Karpas-422 (cell line): ENCODE results near the gene GRID2. TPM values are rescaled to one million over a fixed set of nuclear protein-coding genes. Genes with fewer than 3 reads are reported as not detected.

Experiments
- DNase-seq: peaks from one replicate; pipeline ENCODE4 v3.0.0-alpha.2; 2015
- H2AFZ ChIP-seq: fragments of 200-600 bp; sonication (generic); 2 replicates; pipeline ENCODE4 v1.6.1; 2014; ENCODE audit warnings: antibody characterized with exemption, low read length, mixed read lengths
- H3K27ac ChIP-seq: fragments of 200-600 bp; sonication (generic); 2 replicates; pipeline ENCODE4 v1.5.1; 2014; ENCODE audit warnings: mild to moderate bottlenecking, low read length, moderate library complexity
- H3K27me3 ChIP-seq: fragments of 200-600 bp; sonication (generic); 2 replicates; pipeline ENCODE4 v1.6.1; 2014; ENCODE audit warnings: low read length, mixed read lengths
- H3K36me3 ChIP-seq: fragments of 200-600 bp; sonication (generic); 2 replicates; pipeline ENCODE4 v1.6.1; 2014; ENCODE audit warnings: low read length, mixed read lengths; ENCODE audit not compliant: insufficient read depth
- H3K4me1 ChIP-seq: fragments of 200-600 bp; sonication (generic); 2 replicates; pipeline ENCODE4 v1.6.1; 2014; ENCODE audit warnings: mild to moderate bottlenecking, low read length, mixed read lengths
- H3K4me2 ChIP-seq: fragments of 200-600 bp; sonication (generic); 2 replicates; pipeline ENCODE4 v1.6.1; 2014; ENCODE audit warnings: low read length, low read depth, mild to moderate bottlenecking; ENCODE audit not compliant: poor library complexity, severe bottlenecking
- H3K4me3 ChIP-seq: fragments of 200-600 bp; sonication (generic); 2 replicates; pipeline ENCODE4 v1.5.1; 2014; ENCODE audit warnings: mild to moderate bottlenecking, antibody characterized with exemption, low read length, mixed read lengths
- H3K79me2 ChIP-seq: fragments of 200-600 bp; sonication (generic); 2 replicates; pipeline ENCODE4 v1.6.1; 2014; ENCODE audit warnings: mild to moderate bottlenecking, low read length, mixed read lengths
- H3K9ac ChIP-seq: fragments of 200-600 bp; sonication (generic); 2 replicates; pipeline ENCODE4 v1.6.0; 2014; ENCODE audit warnings: low read length
- H3K9me2 ChIP-seq: fragments of 200-600 bp; sonication (generic), shearing (Covaris generic); replicated peaks from 2 replicates; pipeline ENCODE4 v1.6.0; 2014; ENCODE audit warnings: mild to moderate bottlenecking, low read length, moderate library complexity; ENCODE audit not compliant: insufficient read depth
- H3K9me3 ChIP-seq: fragments of 300-700, 200-600 bp; sonication (generic); 2 replicates; pipeline ENCODE4 v1.6.1; 2014; ENCODE audit warnings: low read length, mixed read lengths
- H4K20me1 ChIP-seq: fragments of 200-600 bp; sonication (generic); 2 replicates; pipeline ENCODE4 v1.6.1; 2014; ENCODE audit warnings: mild to moderate bottlenecking, antibody characterized with exemption, low read length, low read depth; ENCODE audit not compliant: insufficient read depth
- total RNA-seq: library from RNA; depleted of rRNA; stranded (reverse); fragments of >200 nt; shearing (Covaris generic); gene quantifications from 2 replicates; pipeline ENCODE4 v1.2.3, GENCODE V29; 2014; ENCODE audit warnings: low replicate concordance

GRID2 gene
- total RNA-seq, 1 experiment from 2014 or later: not detected

DNA sequence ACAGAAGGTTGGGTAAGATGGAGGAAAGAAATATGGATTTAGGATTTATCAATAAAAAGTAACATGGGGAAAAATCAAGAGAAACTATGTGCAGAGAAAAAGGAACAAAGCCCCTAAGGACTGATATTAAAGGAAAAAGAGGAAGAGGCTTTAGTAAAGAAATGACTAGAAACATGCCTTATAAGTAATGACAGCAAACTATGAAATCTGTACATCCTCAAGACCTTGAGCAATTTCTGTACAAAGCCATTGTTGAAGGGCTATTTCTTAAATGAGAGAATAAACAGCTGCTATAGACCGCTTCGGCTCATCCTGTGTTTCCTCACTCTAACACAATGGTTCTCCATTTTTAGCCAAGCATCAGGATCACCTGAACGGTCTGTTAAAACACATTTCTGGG lies 1344.5 kb downstream of the GRID2 start:
- Histone ChIP-seq H3K9me3 (no peaks in the 10 kb centered on the region; the same call in 1 of the 2 replicates), H3K27me3 (no peaks in the 10 kb centered on the region), H3K36me3 (no peaks in the 10 kb centered on the region), H2AFZ (no peak overlapping the region), H4K20me1 (no peaks in the 10 kb centered on the region), H3K4me2 (no peak overlapping the region), H3K9me2 (0 out of 2 replicates have a peak, but pooled peaks cover 2% of the 10 kb centered on the region), H3K4me3 (no peak overlapping the region), H3K9ac (no peak overlapping the region), H3K79me2 (no peaks in the 10 kb centered on the region), H3K4me1 (no peaks in the 10 kb centered on the region), H3K27ac (no peak overlapping the region)
- no peak for DNase-seq

DNA sequence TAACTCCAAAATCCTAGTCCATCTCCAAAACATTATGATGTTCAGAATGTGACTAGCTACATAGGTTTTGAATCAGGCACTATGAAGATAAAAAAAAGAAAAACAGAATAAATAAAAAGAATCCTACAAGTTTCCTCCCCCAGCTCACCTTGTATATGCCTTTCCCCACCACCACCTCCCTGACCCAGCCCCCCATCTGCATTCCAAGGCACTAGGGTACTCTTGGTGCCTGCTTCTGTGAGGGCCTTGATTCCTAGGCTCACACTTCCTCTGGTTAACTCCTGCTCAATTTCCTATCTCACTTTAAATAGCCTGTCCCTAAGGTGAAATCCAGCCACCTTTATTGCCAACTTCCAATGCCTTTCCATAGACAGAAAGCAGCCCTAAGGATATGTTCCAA lies 1346.1 kb downstream of the GRID2 start:
- Histone ChIP-seq H3K27me3 (no peaks in the 10 kb centered on the region), H3K27ac (no peak overlapping the region), H3K9ac (no peak overlapping the region), H3K36me3 (no peaks in the 10 kb centered on the region), H2AFZ (no peak overlapping the region), H3K9me3 (no peaks in the 10 kb centered on the region; the same call in 1 of the 2 replicates), H3K4me3 (no peak overlapping the region), H3K79me2 (no peaks in the 10 kb centered on the region), H4K20me1 (no peaks in the 10 kb centered on the region), H3K9me2 (0 out of 2 replicates have a peak, but pooled peaks cover 2% of the 10 kb centered on the region), H3K4me1 (no peaks in the 10 kb centered on the region), H3K4me2 (no peak overlapping the region)
- no peak for DNase-seq

DNA sequence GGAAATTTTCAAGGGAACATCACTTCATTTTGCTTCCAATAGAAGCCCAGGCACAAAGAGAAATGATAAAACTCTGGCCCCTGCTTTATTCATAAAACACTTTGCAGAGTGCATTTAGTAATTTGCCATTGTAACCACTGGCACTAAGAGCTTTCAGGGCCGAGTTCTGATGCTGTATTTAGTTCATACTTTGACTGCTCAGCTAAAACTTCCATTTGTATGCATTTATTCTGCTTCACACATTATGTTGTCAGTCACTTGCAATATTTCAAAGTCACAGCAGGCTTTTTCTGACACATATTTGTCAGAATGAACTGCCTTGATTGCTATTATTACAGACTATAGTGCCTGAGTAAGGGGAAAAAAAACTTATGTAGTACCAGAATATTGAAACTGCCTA lies 1350.4 kb downstream of the GRID2 start:
- H3K4me3 ChIP-seq: no peak overlapping the region
- no peaks in the 10 kb centered on the region for H3K36me3 ChIP-seq
- no peaks in the 10 kb centered on the region for H3K4me1 ChIP-seq
- H3K27ac ChIP-seq: no peak overlapping the region
- H3K27me3 ChIP-seq: no peaks in the 10 kb centered on the region
- no peaks in the 10 kb centered on the region for H4K20me1 ChIP-seq
- no peaks in the 10 kb centered on the region for H3K9me3 ChIP-seq
- no peaks in the 10 kb centered on the region for H3K79me2 ChIP-seq
- no peak overlapping the region for H3K9ac ChIP-seq
- no peak overlapping the region for H2AFZ ChIP-seq
- DNase-seq: no peak
- H3K4me2 ChIP-seq: no peak overlapping the region
- 0 out of 2 replicates have a peak, but pooled peaks cover 2% of the 10 kb centered on the region for H3K9me2 ChIP-seq

DNA sequence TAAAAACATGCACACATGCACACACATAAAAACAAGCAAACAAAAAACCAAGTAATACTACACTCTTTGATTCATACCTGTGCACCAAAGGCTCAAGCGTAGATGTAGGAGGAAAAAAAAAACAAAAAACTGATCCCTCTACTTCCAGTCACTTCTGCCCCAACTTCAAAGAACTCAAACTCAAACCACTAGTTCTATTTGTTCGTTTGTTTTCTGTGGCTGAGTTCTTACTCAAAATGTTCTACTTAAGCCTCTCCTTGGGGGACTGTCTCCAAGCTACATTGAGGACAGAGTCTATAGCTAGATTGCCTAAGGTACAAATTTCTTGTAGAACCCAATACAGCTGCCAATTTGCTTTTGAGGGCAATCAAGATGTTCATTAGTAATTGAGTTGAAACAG lies 1353.8 kb downstream of the GRID2 start:
- Histone ChIP-seq H3K79me2 (no peaks in the 10 kb centered on the region), H3K9me3 (no peaks in the 10 kb centered on the region), H3K27me3 (no peaks in the 10 kb centered on the region), H2AFZ (no peak overlapping the region), H3K9me2 (no peaks in the 10 kb centered on the region), H3K27ac (no peak overlapping the region), H4K20me1 (no peaks in the 10 kb centered on the region), H3K9ac (no peak overlapping the region), H3K36me3 (no peaks in the 10 kb centered on the region), H3K4me2 (no peak overlapping the region), H3K4me3 (no peak overlapping the region), H3K4me1 (no peaks in the 10 kb centered on the region)
- no peak for DNase-seq

DNA sequence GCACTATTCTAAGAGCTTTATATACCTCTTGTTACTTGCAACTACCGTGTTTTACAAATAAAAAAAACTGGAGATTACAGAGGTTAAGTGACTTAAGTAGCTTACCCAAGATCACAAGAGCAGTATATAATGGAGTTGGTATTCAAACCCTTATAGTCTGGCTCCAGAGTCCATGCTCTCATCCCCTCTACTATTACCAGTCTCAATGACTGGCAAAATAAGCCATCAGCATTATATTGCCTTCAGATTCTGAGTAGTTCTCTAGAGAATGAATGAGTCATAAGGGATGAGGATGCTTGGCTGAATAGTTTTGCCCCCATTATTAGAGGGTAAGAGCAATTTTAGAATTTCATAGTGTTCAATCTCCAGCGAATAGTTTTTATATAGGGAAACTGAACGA lies 1354.7 kb downstream of the GRID2 start:
- H3K4me2 ChIP-seq: no peak overlapping the region
- H3K79me2 ChIP-seq: no peaks in the 10 kb centered on the region
- no peaks in the 10 kb centered on the region for H3K4me1 ChIP-seq
- no peaks in the 10 kb centered on the region for H4K20me1 ChIP-seq
- H3K36me3 ChIP-seq: no peaks in the 10 kb centered on the region
- no peak overlapping the region for H3K4me3 ChIP-seq
- H3K27me3 ChIP-seq: no peaks in the 10 kb centered on the region
- no peaks in the 10 kb centered on the region for H3K9me2 ChIP-seq
- no peak for DNase-seq
- H3K9ac ChIP-seq: no peak overlapping the region
- H2AFZ ChIP-seq: no peak overlapping the region
- H3K9me3 ChIP-seq: no peaks in the 10 kb centered on the region
- no peak overlapping the region for H3K27ac ChIP-seq

DNA sequence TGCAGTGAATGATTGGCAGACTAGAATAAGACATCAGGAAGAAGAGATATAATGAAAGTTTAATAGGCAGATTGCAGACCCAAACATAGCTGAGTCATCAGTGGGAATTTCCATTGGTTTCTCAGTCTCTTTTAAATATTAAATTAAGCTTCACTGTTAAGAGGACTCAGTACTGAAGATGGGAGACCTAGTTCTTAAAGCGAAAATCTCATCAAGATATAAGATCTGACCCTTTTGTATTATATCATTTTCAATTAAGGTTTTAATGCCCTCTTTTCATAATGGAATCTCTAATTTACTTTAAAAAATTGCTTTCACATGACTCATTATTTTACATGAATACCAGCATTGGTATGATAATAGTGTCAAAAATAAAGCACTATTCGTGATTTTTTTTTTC lies 1355.9 kb downstream of the GRID2 start:
- Histone ChIP-seq H3K27ac (no peak overlapping the region), H3K9me2 (no peaks in the 10 kb centered on the region), H3K4me2 (no peak overlapping the region), H3K36me3 (no peaks in the 10 kb centered on the region), H3K9me3 (no peaks in the 10 kb centered on the region), H2AFZ (no peak overlapping the region), H3K4me1 (no peaks in the 10 kb centered on the region), H4K20me1 (no peaks in the 10 kb centered on the region), H3K79me2 (no peaks in the 10 kb centered on the region), H3K27me3 (no peaks in the 10 kb centered on the region), H3K9ac (no peak overlapping the region), H3K4me3 (no peak overlapping the region)
- DNase-seq: no peak

DNA sequence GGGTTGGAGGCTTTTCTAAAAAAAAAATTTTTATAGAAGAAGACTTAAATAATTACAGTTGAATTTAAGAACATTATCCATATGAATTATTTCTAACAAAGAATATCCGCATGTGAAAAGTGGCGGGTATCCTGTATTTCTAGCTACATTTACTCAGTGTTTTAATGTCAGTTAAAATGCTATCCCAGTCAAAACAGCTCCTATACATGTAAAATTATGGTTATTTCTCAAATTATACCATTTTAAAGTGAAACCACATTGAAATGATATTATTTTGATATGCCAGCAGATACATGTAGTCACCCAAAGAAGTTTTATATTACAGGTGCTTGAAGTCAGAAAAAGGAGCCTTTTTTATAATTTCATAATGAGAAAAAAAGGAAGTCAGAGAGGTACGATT lies 1356.3 kb downstream of the GRID2 start:
- Histone ChIP-seq H4K20me1 (no peaks in the 10 kb centered on the region), H3K4me1 (no peaks in the 10 kb centered on the region), H3K79me2 (no peaks in the 10 kb centered on the region), H3K9me2 (no peaks in the 10 kb centered on the region), H3K9ac (no peak overlapping the region), H3K27me3 (no peaks in the 10 kb centered on the region), H2AFZ (no peak overlapping the region), H3K36me3 (no peaks in the 10 kb centered on the region), H3K4me2 (no peak overlapping the region), H3K4me3 (no peak overlapping the region), H3K9me3 (no peaks in the 10 kb centered on the region), H3K27ac (no peak overlapping the region)
- no peak for DNase-seq

DNA sequence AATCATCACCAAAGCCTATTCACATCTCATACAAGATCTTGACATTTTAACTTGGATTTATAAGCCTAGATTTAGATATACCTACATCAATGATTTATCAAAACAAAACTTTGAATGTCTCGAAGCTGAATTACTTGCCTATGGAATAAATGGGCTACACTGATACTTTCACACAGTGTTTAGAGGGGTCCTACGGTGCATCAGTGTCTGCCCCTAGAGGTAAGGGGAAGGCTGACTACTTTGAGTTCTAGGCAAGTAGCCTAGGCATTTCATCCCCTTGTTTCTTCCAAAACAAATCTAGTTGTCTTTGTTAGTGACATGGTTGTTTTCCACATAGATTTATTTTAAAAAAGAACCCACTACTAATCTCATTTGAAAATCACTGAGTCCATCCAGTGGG lies 1366.7 kb downstream of the GRID2 start:
- H4K20me1 ChIP-seq: no peaks in the 10 kb centered on the region

DNA sequence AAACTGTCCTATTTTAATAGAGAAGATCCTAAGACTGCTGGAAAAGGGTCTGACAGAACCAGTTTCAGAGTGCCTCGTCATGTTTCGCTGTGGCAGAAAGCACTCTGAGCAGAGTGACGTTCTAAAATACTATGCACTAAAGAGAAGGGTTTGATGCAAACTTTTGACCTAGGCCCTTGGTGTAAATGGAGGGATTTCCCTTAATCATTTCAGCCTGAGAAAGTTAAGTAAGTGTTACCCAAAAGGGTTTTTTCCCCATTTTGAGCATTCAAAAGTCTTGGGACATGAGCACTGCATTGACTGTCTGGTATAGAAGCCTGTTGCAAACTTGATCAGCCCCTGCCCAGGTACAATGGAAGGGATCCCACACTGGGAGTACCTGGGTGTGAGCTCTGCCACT lies 1367.3 kb downstream of the GRID2 start:
- H3K4me3 ChIP-seq: no peak overlapping the region
- H3K4me2 ChIP-seq: no peak overlapping the region
- 0 out of 2 replicates have a peak, but pooled peaks cover 4% of the 10 kb centered on the region for H3K9me2 ChIP-seq
- no peak overlapping the region for H3K9ac ChIP-seq
- H4K20me1 ChIP-seq: no peaks in the 10 kb centered on the region
- H3K79me2 ChIP-seq: no peaks in the 10 kb centered on the region
- H3K4me1 ChIP-seq: no peaks in the 10 kb centered on the region
- no peak for DNase-seq
- no peaks in the 10 kb centered on the region for H3K9me3 ChIP-seq
- H3K27me3 ChIP-seq: no peaks in the 10 kb centered on the region
- H3K27ac ChIP-seq: no peak overlapping the region
- H3K36me3 ChIP-seq: no peaks in the 10 kb centered on the region
- H2AFZ ChIP-seq: no peak overlapping the region

More for the DNA sequence above, 1366.7 kb downstream of the GRID2 start:
- no peak overlapping the region for H3K4me2 ChIP-seq
- H3K79me2 ChIP-seq: no peaks in the 10 kb centered on the region
- no peaks in the 10 kb centered on the region for H3K36me3 ChIP-seq
- no peak overlapping the region for H3K27ac ChIP-seq
- no peak overlapping the region for H3K4me3 ChIP-seq
- 0 out of 2 replicates have a peak, but pooled peaks cover 8% of the 10 kb centered on the region for H3K9me2 ChIP-seq
- no peak overlapping the region for H3K9ac ChIP-seq
- no peaks in the 10 kb centered on the region for H3K9me3 ChIP-seq
- DNase-seq: no peak
- no peak overlapping the region for H2AFZ ChIP-seq
- no peaks in the 10 kb centered on the region for H3K4me1 ChIP-seq
- H3K27me3 ChIP-seq: no peaks in the 10 kb centered on the region
